HepG2 (cell line): Measurements from ENCODE around the gene SPG7. TPM values are rescaled to one million over a fixed set of nuclear protein-coding genes. Genes with fewer than 3 reads are reported as not detected.
A peak's percentile ranks its signal among the peaks of the same experiment; 100 is the strongest.

Experiments used
- CC2D1A ChIP-seq: sonication (generic); formaldehyde crosslinking; IDR thresholded peaks from 2 replicates; pipeline ENCODE4 v1.8.1; 2023; ENCODE audit warnings: mild to moderate bottlenecking, missing genetic modification reagents
- DMAP1 ChIP-seq: IDR thresholded peaks from 2 replicates; pipeline ENCODE4 v1.6.1; 2016
- KLF11 ChIP-seq: IDR thresholded peaks from 2 replicates; pipeline ENCODE4 v1.6.1; 2016; ENCODE audit warnings: missing compliant biosample characterization
- KLF6 ChIP-seq: IDR thresholded peaks from 2 replicates; pipeline ENCODE4 v1.8.0; 2016; ENCODE audit warnings: missing biosample characterization, missing genetic modification reagents
- NFE2 ChIP-seq: sonication (generic); formaldehyde crosslinking; IDR thresholded peaks from 2 replicates; pipeline ENCODE4 v1.4.0; 2020; ENCODE audit warnings: missing genetic modification reagents
- RNF2 ChIP-seq: fragments of 450-650 bp; conservative IDR thresholded peaks from 2 replicates; pipeline ENCODE4 v1.6.1; 2016; ENCODE audit warnings: low read depth
- SYNCRIP ChIP-seq: fragments of 200-400 bp; formaldehyde crosslinking; IDR thresholded peaks from 2 replicates; pipeline ENCODE4 v1.6.1; 2018; ENCODE audit warnings: mild to moderate bottlenecking, low read depth, low read length; ENCODE audit not compliant: insufficient read depth
- TP53 ChIP-seq: sonication (generic); formaldehyde crosslinking; conservative IDR thresholded peaks from 2 replicates; pipeline ENCODE4 v1.4.0; 2020; ENCODE audit warnings: missing genetic modification reagents
- ZNF207 ChIP-seq: fragments of 450-650 bp; IDR thresholded peaks from 2 replicates; pipeline ENCODE4 v1.6.1; 2016; ENCODE audit warnings: antibody characterized with exemption, borderline replicate concordance
- ZNF292 ChIP-seq: sonication (generic); formaldehyde crosslinking; IDR thresholded peaks from 2 replicates; pipeline ENCODE4 v1.8.1; 2022; ENCODE audit warnings: mild to moderate bottlenecking, low read depth, missing genetic modification reagents, borderline replicate concordance
- ZNF431 ChIP-seq: sonication (generic); formaldehyde crosslinking; IDR thresholded peaks from 2 replicates; pipeline ENCODE4 v1.9.0; 2022; ENCODE audit warnings: missing genetic modification reagents, low read depth, mild to moderate bottlenecking, borderline replicate concordance
- ZNF773 ChIP-seq: sonication (generic); formaldehyde crosslinking; IDR thresholded peaks from 2 replicates; pipeline ENCODE4 v1.4.0; 2020; ENCODE audit warnings: missing genetic modification reagents, borderline replicate concordance
- polyA plus RNA-seq, 8 experiments: library from polyadenylated mRNA; depleted of rRNA in 3 of 8; stranded (reverse) in 7 of 8; unstranded in 1 of 8; fragments of >200 nt; fragmentation: Illumina TruSeq in 4 of 8; extraction: Trizol in 4 of 8; gene quantifications; 2 replicates each; pipeline versions ENCODE4 v1.2.1 to v1.2.3, GENCODE V29; 2011 to 2016; ENCODE audit warnings: low read depth in 4 of 8, missing spikeins in 1 of 8, mixed read lengths in 1 of 8; ENCODE audit not compliant: insufficient read depth in 1 of 8
- total RNA-seq, 5 experiments: library from RNA; depleted of rRNA; stranded (reverse); fragments of >200 nt; fragmentation: Illumina TruSeq; extraction: Trizol; gene quantifications; 2 replicates each; pipeline ENCODE4 v1.2.3, GENCODE V29; 2016; ENCODE audit warnings: low read depth in 1 of 5
- TF ChIP-seq, protein P1 (sequence below): sonication (generic); formaldehyde crosslinking; IDR thresholded peaks from 2 replicates; pipeline ENCODE4 v1.5.0; 2020; ENCODE audit warnings: mild to moderate bottlenecking, missing genetic modification reagents, borderline replicate concordance
- TF ChIP-seq, protein P2 (sequence below): sonication (generic); formaldehyde crosslinking; IDR thresholded peaks from 2 replicates; pipeline ENCODE4 v1.9.0; 2021; ENCODE audit warnings: missing genetic modification reagents, borderline replicate concordance
- TF ChIP-seq, protein P3 (sequence below): sonication (generic); formaldehyde crosslinking; conservative IDR thresholded peaks from 2 replicates; pipeline ENCODE4 v1.5.0; 2020; ENCODE audit warnings: missing genetic modification reagents

Gene SPG7
- total and polyA plus RNA-seq, 2 of the 13 experiments (the other 11 are each of a cell fraction or from before 2014, with no cell fraction given), result 66.0 to 136 TPM

DNA sequence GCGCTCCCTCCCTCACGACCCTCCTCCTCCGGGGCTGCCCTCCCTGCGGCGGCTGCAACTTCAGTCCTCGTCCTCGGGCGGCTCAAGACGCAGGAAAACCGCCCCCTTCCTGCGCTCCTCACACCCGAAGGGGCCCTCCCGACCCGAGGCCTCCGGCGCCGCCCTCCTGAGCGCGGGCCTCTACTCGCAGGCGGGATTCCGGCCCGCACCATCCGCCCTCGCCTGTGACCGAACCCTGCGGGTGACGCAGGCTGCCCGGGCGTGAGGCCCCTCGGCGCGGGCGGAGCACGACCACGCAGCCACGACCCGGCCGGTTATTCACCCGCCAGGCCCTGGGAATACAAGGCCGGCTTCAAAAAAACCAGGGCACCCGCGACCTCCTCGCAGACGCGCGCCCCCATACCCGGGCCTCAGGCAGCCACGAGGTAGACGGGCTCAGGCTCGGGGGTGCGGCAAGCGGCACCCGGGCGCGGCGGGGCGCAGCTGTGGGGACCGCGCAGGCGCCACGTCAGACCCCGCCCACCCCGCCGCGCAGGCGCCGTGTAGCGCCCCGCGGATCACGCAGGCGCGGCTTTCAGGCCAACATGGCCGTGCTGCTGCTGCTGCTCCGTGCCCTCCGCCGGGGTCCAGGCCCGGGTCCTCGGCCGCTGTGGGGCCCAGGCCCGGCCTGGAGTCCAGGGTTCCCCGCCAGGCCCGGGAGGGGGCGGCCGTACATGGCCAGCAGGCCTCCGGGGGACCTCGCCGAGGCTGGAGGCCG, at the start of gene SPG7 (continued):
- TF ChIP-seq, protein P1, sequence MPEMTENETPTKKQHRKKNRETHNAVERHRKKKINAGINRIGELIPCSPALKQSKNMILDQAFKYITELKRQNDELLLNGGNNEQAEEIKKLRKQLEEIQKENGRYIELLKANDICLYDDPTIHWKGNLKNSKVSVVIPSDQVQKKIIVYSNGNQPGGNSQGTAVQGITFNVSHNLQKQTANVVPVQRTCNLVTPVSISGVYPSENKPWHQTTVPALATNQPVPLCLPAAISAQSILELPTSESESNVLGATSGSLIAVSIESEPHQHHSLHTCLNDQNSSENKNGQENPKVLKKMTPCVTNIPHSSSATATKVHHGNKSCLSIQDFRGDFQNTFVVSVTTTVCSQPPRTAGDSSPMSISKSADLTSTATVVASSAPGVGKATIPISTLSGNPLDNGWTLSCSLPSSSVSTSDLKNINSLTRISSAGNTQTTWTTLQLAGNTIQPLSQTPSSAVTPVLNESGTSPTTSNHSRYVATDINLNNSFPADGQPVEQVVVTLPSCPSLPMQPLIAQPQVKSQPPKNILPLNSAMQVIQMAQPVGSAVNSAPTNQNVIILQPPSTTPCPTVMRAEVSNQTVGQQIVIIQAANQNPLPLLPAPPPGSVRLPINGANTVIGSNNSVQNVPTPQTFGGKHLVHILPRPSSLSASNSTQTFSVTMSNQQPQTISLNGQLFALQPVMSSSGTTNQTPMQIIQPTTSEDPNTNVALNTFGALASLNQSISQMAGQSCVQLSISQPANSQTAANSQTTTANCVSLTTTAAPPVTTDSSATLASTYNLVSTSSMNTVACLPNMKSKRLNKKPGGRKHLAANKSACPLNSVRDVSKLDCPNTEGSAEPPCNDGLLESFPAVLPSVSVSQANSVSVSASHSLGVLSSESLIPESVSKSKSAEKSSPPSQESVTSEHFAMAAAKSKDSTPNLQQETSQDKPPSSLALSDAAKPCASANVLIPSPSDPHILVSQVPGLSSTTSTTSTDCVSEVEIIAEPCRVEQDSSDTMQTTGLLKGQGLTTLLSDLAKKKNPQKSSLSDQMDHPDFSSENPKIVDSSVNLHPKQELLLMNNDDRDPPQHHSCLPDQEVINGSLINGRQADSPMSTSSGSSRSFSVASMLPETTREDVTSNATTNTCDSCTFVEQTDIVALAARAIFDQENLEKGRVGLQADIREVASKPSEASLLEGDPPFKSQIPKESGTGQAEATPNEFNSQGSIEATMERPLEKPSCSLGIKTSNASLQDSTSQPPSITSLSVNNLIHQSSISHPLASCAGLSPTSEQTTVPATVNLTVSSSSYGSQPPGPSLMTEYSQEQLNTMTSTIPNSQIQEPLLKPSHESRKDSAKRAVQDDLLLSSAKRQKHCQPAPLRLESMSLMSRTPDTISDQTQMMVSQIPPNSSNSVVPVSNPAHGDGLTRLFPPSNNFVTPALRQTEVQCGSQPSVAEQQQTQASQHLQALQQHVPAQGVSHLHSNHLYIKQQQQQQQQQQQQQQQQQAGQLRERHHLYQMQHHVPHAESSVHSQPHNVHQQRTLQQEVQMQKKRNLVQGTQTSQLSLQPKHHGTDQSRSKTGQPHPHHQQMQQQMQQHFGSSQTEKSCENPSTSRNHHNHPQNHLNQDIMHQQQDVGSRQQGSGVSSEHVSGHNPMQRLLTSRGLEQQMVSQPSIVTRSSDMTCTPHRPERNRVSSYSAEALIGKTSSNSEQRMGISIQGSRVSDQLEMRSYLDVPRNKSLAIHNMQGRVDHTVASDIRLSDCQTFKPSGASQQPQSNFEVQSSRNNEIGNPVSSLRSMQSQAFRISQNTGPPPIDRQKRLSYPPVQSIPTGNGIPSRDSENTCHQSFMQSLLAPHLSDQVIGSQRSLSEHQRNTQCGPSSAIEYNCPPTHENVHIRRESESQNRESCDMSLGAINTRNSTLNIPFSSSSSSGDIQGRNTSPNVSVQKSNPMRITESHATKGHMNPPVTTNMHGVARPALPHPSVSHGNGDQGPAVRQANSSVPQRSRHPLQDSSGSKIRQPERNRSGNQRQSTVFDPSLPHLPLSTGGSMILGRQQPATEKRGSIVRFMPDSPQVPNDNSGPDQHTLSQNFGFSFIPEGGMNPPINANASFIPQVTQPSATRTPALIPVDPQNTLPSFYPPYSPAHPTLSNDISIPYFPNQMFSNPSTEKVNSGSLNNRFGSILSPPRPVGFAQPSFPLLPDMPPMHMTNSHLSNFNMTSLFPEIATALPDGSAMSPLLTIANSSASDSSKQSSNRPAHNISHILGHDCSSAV (CRISPR knock-in tag), result no peak; the same call in 1 of the 2 replicates
- TF ChIP-seq TP53 (CRISPR knock-in tag) (no peak; the same call in 1 of the 2 replicates), CC2D1A (CRISPR knock-in tag) (no peak), NFE2 (CRISPR knock-in tag) (no peak), ZNF207 (no peak), ZNF773 (peak; percentile 93), ZNF292 (CRISPR knock-in tag) (0 out of 2 replicates have a peak, but pooled peaks have one; percentile 12), KLF6 (CRISPR knock-in tag) (peak; percentile 93), DMAP1 (CRISPR knock-in tag) (peak; percentile 97), SYNCRIP (no peak), ZNF431 (CRISPR knock-in tag) (peak; percentile 79; the same call in 1 of the 2 replicates), KLF11 (CRISPR knock-in tag) (no peak), RNF2 (peak; percentile 95)
- TF ChIP-seq, protein P2, sequence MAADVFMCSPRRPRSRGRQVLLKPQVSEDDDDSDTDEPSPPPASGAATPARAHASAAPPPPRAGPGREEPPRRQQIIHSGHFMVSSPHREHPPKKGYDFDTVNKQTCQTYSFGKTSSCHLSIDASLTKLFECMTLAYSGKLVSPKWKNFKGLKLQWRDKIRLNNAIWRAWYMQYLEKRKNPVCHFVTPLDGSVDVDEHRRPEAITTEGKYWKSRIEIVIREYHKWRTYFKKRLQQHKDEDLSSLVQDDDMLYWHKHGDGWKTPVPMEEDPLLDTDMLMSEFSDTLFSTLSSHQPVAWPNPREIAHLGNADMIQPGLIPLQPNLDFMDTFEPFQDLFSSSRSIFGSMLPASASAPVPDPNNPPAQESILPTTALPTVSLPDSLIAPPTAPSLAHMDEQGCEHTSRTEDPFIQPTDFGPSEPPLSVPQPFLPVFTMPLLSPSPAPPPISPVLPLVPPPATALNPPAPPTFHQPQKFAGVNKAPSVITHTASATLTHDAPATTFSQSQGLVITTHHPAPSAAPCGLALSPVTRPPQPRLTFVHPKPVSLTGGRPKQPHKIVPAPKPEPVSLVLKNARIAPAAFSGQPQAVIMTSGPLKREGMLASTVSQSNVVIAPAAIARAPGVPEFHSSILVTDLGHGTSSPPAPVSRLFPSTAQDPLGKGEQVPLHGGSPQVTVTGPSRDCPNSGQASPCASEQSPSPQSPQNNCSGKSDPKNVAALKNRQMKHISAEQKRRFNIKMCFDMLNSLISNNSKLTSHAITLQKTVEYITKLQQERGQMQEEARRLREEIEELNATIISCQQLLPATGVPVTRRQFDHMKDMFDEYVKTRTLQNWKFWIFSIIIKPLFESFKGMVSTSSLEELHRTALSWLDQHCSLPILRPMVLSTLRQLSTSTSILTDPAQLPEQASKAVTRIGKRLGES (CRISPR knock-in tag), result 0 out of 2 replicates have a peak, but pooled peaks have one; percentile 74
- TF ChIP-seq, protein P3, sequence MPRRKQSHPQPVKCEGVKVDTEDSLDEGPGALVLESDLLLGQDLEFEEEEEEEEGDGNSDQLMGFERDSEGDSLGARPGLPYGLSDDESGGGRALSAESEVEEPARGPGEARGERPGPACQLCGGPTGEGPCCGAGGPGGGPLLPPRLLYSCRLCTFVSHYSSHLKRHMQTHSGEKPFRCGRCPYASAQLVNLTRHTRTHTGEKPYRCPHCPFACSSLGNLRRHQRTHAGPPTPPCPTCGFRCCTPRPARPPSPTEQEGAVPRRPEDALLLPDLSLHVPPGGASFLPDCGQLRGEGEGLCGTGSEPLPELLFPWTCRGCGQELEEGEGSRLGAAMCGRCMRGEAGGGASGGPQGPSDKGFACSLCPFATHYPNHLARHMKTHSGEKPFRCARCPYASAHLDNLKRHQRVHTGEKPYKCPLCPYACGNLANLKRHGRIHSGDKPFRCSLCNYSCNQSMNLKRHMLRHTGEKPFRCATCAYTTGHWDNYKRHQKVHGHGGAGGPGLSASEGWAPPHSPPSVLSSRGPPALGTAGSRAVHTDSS (CRISPR knock-in tag), result 0 out of 2 replicates have a peak, but pooled peaks have one; percentile 7
